H7 (cell line): ENCODE results near the gene ETV5. TPM values are rescaled to one million over a fixed set of nuclear protein-coding genes. Genes with fewer than 3 reads are reported as not detected.
A peak's percentile ranks its signal among the peaks of the same experiment; 100 is the strongest.
"Not testable (repeated sequence)": the region's sequence is repeated elsewhere in the genome, so short reads cannot be mapped to it uniquely, and the experiment has no call there.

Experiments
- DNase-seq: peaks from one replicate; pipeline ENCODE4 v3.0.0; 2012
- H3K27me3 ChIP-seq: 2 replicates; pipeline ENCODE4 v1.6.0; 2011; ENCODE audit warnings: mild to moderate bottlenecking, low read length; ENCODE audit not compliant: control insufficient read depth, insufficient read depth
- H3K36me3 ChIP-seq: replicated peaks from 2 replicates; pipeline ENCODE4 v1.5.1; 2011; ENCODE audit warnings: low read length; ENCODE audit not compliant: control insufficient read depth, insufficient read depth
- H3K4me3 ChIP-seq: 2 replicates; pipeline ENCODE4 v1.5.1; 2011; ENCODE audit warnings: low read depth, mild to moderate bottlenecking, control low read depth, low read length, moderate library complexity; ENCODE audit not compliant: insufficient read depth
- total RNA-seq: library from RNA; depleted of rRNA; stranded (reverse); fragments of >200 nt; shearing (Covaris generic); gene quantifications from 2 replicates; pipeline ENCODE4 v1.2.3, GENCODE V29; 2014

Gene ETV5
- total RNA-seq, 1 experiment from 2014 or later: 51.1 TPM

- no peak overlapping the region for H3K4me3 ChIP-seq
- no peaks in the 10 kb centered on the region for H3K27me3 ChIP-seq
- no peaks in the 10 kb centered on the region for H3K36me3 ChIP-seq
- DNase-seq: no peak
Measured at GRCh38 chr3:186024210-186024609, 84.7 kb downstream of the ETV5 start.

- Histone ChIP-seq H3K4me3 (no peak overlapping the region), H3K27me3 (no peaks in the 10 kb centered on the region), H3K36me3 (no peaks in the 10 kb centered on the region)
- no peak for DNase-seq
Measured at GRCh38 chr3:186022931-186023330, 86.0 kb downstream of the ETV5 start.

GRCh38 chr3:186021673-186022362 lies 87.1 kb downstream of the ETV5 start:
- H3K27me3 ChIP-seq: no peaks in the 10 kb centered on the region
- DNase-seq: no peak

GRCh38 chr3:186021250-186021649 lies 87.6 kb downstream of the ETV5 start:
- not testable (repeated sequence) for H3K27me3 ChIP-seq, DNase-seq, H3K36me3 ChIP-seq

More at GRCh38 chr3:186021673-186022362, 87.1 kb downstream of the ETV5 start:
- H3K4me3 ChIP-seq: no peak overlapping the region
- H3K36me3 ChIP-seq: no peaks in the 10 kb centered on the region

GRCh38 chr3:186019288-186019687 lies 89.6 kb downstream of the ETV5 start:
- not testable (repeated sequence) for DNase-seq, H3K4me3 ChIP-seq, H3K27me3 ChIP-seq, H3K36me3 ChIP-seq

More at GRCh38 chr3:186021250-186021649, 87.6 kb downstream of the ETV5 start:
- not testable (repeated sequence) for H3K4me3 ChIP-seq

GRCh38 chr3:186014866-186015265 lies 94.0 kb downstream of the ETV5 start:
- DNase-seq: no peak

GRCh38 chr3:186013312-186013711 lies 95.6 kb downstream of the ETV5 start:
- H3K27me3 ChIP-seq: no peaks in the 10 kb centered on the region
- H3K4me3 ChIP-seq: no peak overlapping the region
- no peaks in the 10 kb centered on the region for H3K36me3 ChIP-seq
- DNase-seq: no peak

More at GRCh38 chr3:186014866-186015265, 94.0 kb downstream of the ETV5 start:
- no peaks in the 10 kb centered on the region for H3K27me3 ChIP-seq
- no peaks in the 10 kb centered on the region for H3K36me3 ChIP-seq
- H3K4me3 ChIP-seq: no peak overlapping the region

GRCh38 chr3:186012137-186012536 lies 96.8 kb downstream of the ETV5 start:
- H3K4me3 ChIP-seq: no peak overlapping the region
- no peaks in the 10 kb centered on the region for H3K36me3 ChIP-seq
- DNase-seq: no peak
- H3K27me3 ChIP-seq: no peaks in the 10 kb centered on the region

GRCh38 chr3:186004671-186005070 lies 104.2 kb downstream of the ETV5 start:
- no peak for DNase-seq
- Histone ChIP-seq H3K27me3 (no peaks in the 10 kb centered on the region), H3K4me3 (no peak overlapping the region), H3K36me3 (no peaks in the 10 kb centered on the region)

GRCh38 chr3:186004209-186004608 lies 104.7 kb downstream of the ETV5 start:
- no peak for DNase-seq
- no peak overlapping the region for H3K4me3 ChIP-seq
- H3K36me3 ChIP-seq: no peaks in the 10 kb centered on the region
- H3K27me3 ChIP-seq: no peaks in the 10 kb centered on the region

- no peaks in the 10 kb centered on the region for H3K27me3 ChIP-seq
- H3K4me3 ChIP-seq: no peak overlapping the region
- DNase-seq: no peak
- H3K36me3 ChIP-seq: no peaks in the 10 kb centered on the region
Measured at GRCh38 chr3:186003610-186004009, 105.3 kb downstream of the ETV5 start.

GRCh38 chr3:186002884-186003472 lies 105.9 kb downstream of the ETV5 start:
- no peak overlapping the region for H3K4me3 ChIP-seq
- peak; percentile 49 for DNase-seq
- no peaks in the 10 kb centered on the region for H3K36me3 ChIP-seq
- H3K27me3 ChIP-seq: no peaks in the 10 kb centered on the region

- no peak overlapping the region for H3K4me3 ChIP-seq
- no peaks in the 10 kb centered on the region for H3K36me3 ChIP-seq
- DNase-seq: no peak
- H3K27me3 ChIP-seq: no peaks in the 10 kb centered on the region
Measured at GRCh38 chr3:186001842-186002241, 107.0 kb downstream of the ETV5 start.

GRCh38 chr3:185999221-185999620 lies 109.7 kb downstream of the ETV5 start:
- Histone ChIP-seq H3K27me3 (no peaks in the 10 kb centered on the region), H3K36me3 (no peaks in the 10 kb centered on the region), H3K4me3 (no peak overlapping the region)
- DNase-seq: no peak

GRCh38 chr3:185998136-185998535 lies 110.8 kb downstream of the ETV5 start:
- Histone ChIP-seq H3K36me3 (no peaks in the 10 kb centered on the region), H3K4me3 (no peak overlapping the region), H3K27me3 (no peaks in the 10 kb centered on the region; the same call in 1 of the 2 replicates)
- DNase-seq: no peak
